GM23338 (cell line): ENCODE data around the gene SNAP25. TPM values are rescaled to one million over a fixed set of nuclear protein-coding genes. Genes with fewer than 3 reads are reported as not detected.

ENCODE experiments used
- ATAC-seq: fragments of 200-7000 bp; cut with Tn5 transposase; 3 replicates; pipeline ENCODE4 v1.9.1; 2020
- DNase-seq: peaks from one replicate; pipeline ENCODE4 v3.0.0-alpha.2; 2015; ENCODE audit warnings: low spot score
- H2AFZ ChIP-seq: fragments of 200-600 bp; sonication (generic); 2 replicates; pipeline ENCODE4 v1.8.0; 2016; ENCODE audit warnings: antibody characterized with exemption, mild to moderate bottlenecking, moderate library complexity
- H3F3A ChIP-seq: fragments of 200-600 bp; sonication (generic); replicated peaks from 2 replicates; pipeline ENCODE4 v1.8.0; 2017; ENCODE audit warnings: antibody characterized with exemption, mixed run types, low read depth
- H3K27ac ChIP-seq: fragments of 200-600 bp; sonication (generic); 2 replicates; pipeline ENCODE4 v1.6.1; 2016; ENCODE audit warnings: low read depth
- H3K27me3 ChIP-seq: fragments of 200-600 bp; sonication (generic); 2 replicates; pipeline ENCODE4 v1.8.0; 2016; ENCODE audit warnings: mild to moderate bottlenecking, mixed run types, moderate library complexity; ENCODE audit not compliant: insufficient read depth
- H3K36me3 ChIP-seq: fragments of 200-600 bp; sonication (generic); 2 replicates; pipeline ENCODE4 v1.8.0; 2016; ENCODE audit warnings: mild to moderate bottlenecking; ENCODE audit not compliant: insufficient read depth
- H3K4me1 ChIP-seq: fragments of 200-600 bp; sonication (generic); 2 replicates; pipeline ENCODE4 v1.8.0; 2016; ENCODE audit warnings: mild to moderate bottlenecking, moderate library complexity; ENCODE audit not compliant: insufficient read depth
- H3K4me2 ChIP-seq: fragments of 200-600 bp; sonication (generic); 2 replicates; pipeline ENCODE4 v1.7.1; 2017; ENCODE audit warnings: mixed run types
- H3K4me3 ChIP-seq: fragments of 200-600 bp; sonication (generic); 2 replicates; pipeline ENCODE4 v1.6.1; 2016; ENCODE audit warnings: mixed run types
- H3K79me2 ChIP-seq: fragments of 200-600 bp; sonication (generic); replicated peaks from 2 replicates; pipeline ENCODE4 v1.8.0; 2017; ENCODE audit warnings: mild to moderate bottlenecking; ENCODE audit not compliant: insufficient read depth
- H3K9me2 ChIP-seq: fragments of 200-600 bp; sonication (generic); 2 replicates; pipeline ENCODE4 v1.8.0; 2017; ENCODE audit not compliant: insufficient read depth
- H4K20me1 ChIP-seq: fragments of 200-600 bp; sonication (generic); replicated peaks from 2 replicates; pipeline ENCODE4 v1.8.0; 2017; ENCODE audit warnings: mild to moderate bottlenecking; ENCODE audit not compliant: insufficient read depth
- H3K27ac Mint-ChIP-seq: 2 replicates; pipeline ENCODE4 v1.8.0; 2020; ENCODE audit warnings: inconsistent platforms, mild to moderate bottlenecking, moderate library complexity, mixed read lengths
- H3K27me3 Mint-ChIP-seq: 3 replicates; pipeline ENCODE4 v1.8.0; 2022; ENCODE audit warnings: low read depth, mild to moderate bottlenecking, moderate library complexity, mixed read lengths, inconsistent platforms; ENCODE audit not compliant: insufficient read depth, poor library complexity
- H3K36me3 Mint-ChIP-seq: 3 replicates; pipeline ENCODE4 v1.8.0; 2021; ENCODE audit warnings: low read depth, mild to moderate bottlenecking, inconsistent platforms, moderate library complexity, mixed read lengths
- H3K4me1 Mint-ChIP-seq: 3 replicates; pipeline ENCODE4 v1.8.0; 2020; ENCODE audit warnings: mild to moderate bottlenecking, inconsistent platforms, mixed read lengths
- H3K4me3 Mint-ChIP-seq: 3 replicates; pipeline ENCODE4 v1.8.0; 2021; ENCODE audit warnings: moderate library complexity, mild to moderate bottlenecking, inconsistent platforms, mixed read lengths
- H3K9me3 Mint-ChIP-seq: 3 replicates; pipeline ENCODE4 v1.8.0; 2020; ENCODE audit warnings: moderate library complexity, mild to moderate bottlenecking, inconsistent platforms, mixed read lengths
- CREB1 ChIP-seq: fragments of 250-450 bp; sonication (Bioruptor Pico); IDR thresholded peaks from 2 replicates; pipeline ENCODE4 v1.5.0; 2020; ENCODE audit warnings: low read depth, mild to moderate bottlenecking, moderate library complexity
- EZH2 ChIP-seq: fragments of 200-600 bp; sonication (generic); IDR thresholded peaks from one replicate; pipeline ENCODE4 v1.8.0; 2017; ENCODE audit warnings: antibody characterized with exemption, mild to moderate bottlenecking, low read depth; ENCODE audit not compliant: unreplicated experiment
- EZH2phosphoT487 ChIP-seq: fragments of 200-600 bp; sonication (generic); IDR thresholded peaks from one replicate; pipeline ENCODE4 v1.8.1; 2018; ENCODE audit warnings: antibody characterized with exemption; ENCODE audit not compliant: unreplicated experiment
- JUNB ChIP-seq: IDR thresholded peaks from one replicate; pipeline ENCODE4 v1.6.1; 2016; ENCODE audit warnings: antibody characterized with exemption; ENCODE audit not compliant: unreplicated experiment
- NANOG ChIP-seq: IDR thresholded peaks from 2 replicates; pipeline ENCODE4 v1.6.1; 2016; ENCODE audit warnings: antibody characterized with exemption, borderline replicate concordance
- POLR2AphosphoS5 ChIP-seq: IDR thresholded peaks from 2 replicates; pipeline ENCODE4 v1.6.1; 2016; ENCODE audit warnings: antibody characterized with exemption, low read depth
- STAT1 ChIP-seq: IDR thresholded peaks from one replicate; pipeline ENCODE4 v1.6.1; 2016; ENCODE audit warnings: antibody characterized with exemption; ENCODE audit not compliant: unreplicated experiment
- ZNF114 ChIP-seq: fragments of 250-450 bp; sonication (Bioruptor Pico); IDR thresholded peaks from 2 replicates; pipeline ENCODE4 v1.5.0; 2020; ENCODE audit warnings: mild to moderate bottlenecking, moderate library complexity
- ZNF331 ChIP-seq: fragments of 250-450 bp; sonication (Bioruptor Pico); IDR thresholded peaks from 2 replicates; pipeline ENCODE4 v1.5.0; 2020; ENCODE audit warnings: low read depth, mild to moderate bottlenecking, moderate library complexity
- polyA plus RNA-seq: library from polyadenylated mRNA; unstranded; fragments of >200 nt; fragmentation: Nextera tagmentation; extraction: Ambion mirVana; gene quantifications from 2 replicates; pipeline ENCODE4 v1.2.1, GENCODE V29; 2016
- total RNA-seq: library from RNA; depleted of rRNA; stranded (reverse); fragments of >200 nt; shearing (Covaris generic); gene quantifications from 2 replicates; pipeline ENCODE4 v1.2.3, GENCODE V29; 2014
- TF ChIP-seq, protein P1 (sequence below): IDR thresholded peaks from one replicate; pipeline ENCODE4 v1.6.1; 2018; ENCODE audit warnings: antibody characterized with exemption; ENCODE audit not compliant: unreplicated experiment
- TF ChIP-seq, protein P2 (sequence below), 2 experiments: fragments of 200-600 bp in 1 of 2; sonication (generic) in 1 of 2; conservative IDR thresholded peaks; 2 replicates each; pipeline versions ENCODE4 v1.5.1 to v1.6.1; 2016 to 2017; ENCODE audit warnings: antibody characterized with exemption in 2 of 2, low read depth in 2 of 2, mild to moderate bottlenecking in 2 of 2, moderate library complexity in 1 of 2
- TF ChIP-seq, protein P3 (sequence below): IDR thresholded peaks from 2 replicates; pipeline ENCODE4 v1.6.1; 2016; ENCODE audit warnings: antibody characterized with exemption
- TF ChIP-seq, protein P4 (sequence below): fragments of 250-450 bp; sonication (Bioruptor Pico); IDR thresholded peaks from 2 replicates; pipeline ENCODE4 v1.5.0; 2020; ENCODE audit warnings: mild to moderate bottlenecking, moderate library complexity

SNAP25 gene
- total and polyA plus RNA-seq, 2 experiments from 2014 or later = 0.82 to 1.3 TPM

DNA sequence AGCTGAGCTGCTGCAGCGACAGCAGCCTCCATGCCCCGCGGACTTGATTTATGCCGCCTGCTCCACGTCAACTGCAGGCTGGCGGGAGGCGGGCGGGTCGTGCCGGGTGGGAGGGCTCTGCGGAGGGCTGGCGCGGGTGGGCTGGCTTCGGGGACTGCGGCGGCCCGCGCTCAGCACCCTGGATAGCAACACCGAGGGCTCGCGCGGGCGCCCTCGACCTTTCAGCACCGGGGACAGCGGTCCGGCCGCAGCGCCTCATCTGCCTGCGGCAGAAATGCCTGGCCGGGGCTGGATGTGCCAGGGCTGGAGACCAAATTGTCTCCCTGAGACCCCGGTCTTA, 792 bp downstream of the SNAP25 start:
- no peaks in the 10 kb centered on the region for H3K36me3 Mint-ChIP-seq
- ATAC-seq (peak; percentile 56), DNase-seq (peak; percentile 79)
- H3K27me3 Mint-ChIP-seq = peaks cover 22% of the 10 kb centered on the region
- Histone ChIP-seq H3K9me2 (no peaks in the 10 kb centered on the region), H3K27me3 (peaks cover 17% of the 10 kb centered on the region), H4K20me1 (no peaks in the 10 kb centered on the region), H3K36me3 (no peaks in the 10 kb centered on the region), H3K79me2 (no peaks in the 10 kb centered on the region), H3K27ac (no peak overlapping the region), H3K4me3 (peak overlapping the region; percentile 93), H3F3A (peaks cover 3% of the 10 kb centered on the region; the same call in 1 of the 2 replicates), H3K4me1 (peaks cover 10% of the 10 kb centered on the region), H2AFZ (no peak overlapping the region), H3K4me2 (peak overlapping the region; percentile 99)
- no peak overlapping the region for H3K27ac Mint-ChIP-seq
- TF ChIP-seq, protein P1, sequence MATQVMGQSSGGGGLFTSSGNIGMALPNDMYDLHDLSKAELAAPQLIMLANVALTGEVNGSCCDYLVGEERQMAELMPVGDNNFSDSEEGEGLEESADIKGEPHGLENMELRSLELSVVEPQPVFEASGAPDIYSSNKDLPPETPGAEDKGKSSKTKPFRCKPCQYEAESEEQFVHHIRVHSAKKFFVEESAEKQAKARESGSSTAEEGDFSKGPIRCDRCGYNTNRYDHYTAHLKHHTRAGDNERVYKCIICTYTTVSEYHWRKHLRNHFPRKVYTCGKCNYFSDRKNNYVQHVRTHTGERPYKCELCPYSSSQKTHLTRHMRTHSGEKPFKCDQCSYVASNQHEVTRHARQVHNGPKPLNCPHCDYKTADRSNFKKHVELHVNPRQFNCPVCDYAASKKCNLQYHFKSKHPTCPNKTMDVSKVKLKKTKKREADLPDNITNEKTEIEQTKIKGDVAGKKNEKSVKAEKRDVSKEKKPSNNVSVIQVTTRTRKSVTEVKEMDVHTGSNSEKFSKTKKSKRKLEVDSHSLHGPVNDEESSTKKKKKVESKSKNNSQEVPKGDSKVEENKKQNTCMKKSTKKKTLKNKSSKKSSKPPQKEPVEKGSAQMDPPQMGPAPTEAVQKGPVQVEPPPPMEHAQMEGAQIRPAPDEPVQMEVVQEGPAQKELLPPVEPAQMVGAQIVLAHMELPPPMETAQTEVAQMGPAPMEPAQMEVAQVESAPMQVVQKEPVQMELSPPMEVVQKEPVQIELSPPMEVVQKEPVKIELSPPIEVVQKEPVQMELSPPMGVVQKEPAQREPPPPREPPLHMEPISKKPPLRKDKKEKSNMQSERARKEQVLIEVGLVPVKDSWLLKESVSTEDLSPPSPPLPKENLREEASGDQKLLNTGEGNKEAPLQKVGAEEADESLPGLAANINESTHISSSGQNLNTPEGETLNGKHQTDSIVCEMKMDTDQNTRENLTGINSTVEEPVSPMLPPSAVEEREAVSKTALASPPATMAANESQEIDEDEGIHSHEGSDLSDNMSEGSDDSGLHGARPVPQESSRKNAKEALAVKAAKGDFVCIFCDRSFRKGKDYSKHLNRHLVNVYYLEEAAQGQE = peak; percentile 99
- TF ChIP-seq, protein P2, sequence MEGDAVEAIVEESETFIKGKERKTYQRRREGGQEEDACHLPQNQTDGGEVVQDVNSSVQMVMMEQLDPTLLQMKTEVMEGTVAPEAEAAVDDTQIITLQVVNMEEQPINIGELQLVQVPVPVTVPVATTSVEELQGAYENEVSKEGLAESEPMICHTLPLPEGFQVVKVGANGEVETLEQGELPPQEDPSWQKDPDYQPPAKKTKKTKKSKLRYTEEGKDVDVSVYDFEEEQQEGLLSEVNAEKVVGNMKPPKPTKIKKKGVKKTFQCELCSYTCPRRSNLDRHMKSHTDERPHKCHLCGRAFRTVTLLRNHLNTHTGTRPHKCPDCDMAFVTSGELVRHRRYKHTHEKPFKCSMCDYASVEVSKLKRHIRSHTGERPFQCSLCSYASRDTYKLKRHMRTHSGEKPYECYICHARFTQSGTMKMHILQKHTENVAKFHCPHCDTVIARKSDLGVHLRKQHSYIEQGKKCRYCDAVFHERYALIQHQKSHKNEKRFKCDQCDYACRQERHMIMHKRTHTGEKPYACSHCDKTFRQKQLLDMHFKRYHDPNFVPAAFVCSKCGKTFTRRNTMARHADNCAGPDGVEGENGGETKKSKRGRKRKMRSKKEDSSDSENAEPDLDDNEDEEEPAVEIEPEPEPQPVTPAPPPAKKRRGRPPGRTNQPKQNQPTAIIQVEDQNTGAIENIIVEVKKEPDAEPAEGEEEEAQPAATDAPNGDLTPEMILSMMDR (conservative IDR thresholded peaks at IDR 0.05; ENCODE audit: low read depth in 2 of 2) = no peak
- TF ChIP-seq ZNF331 (peak; percentile 40; the same call in 1 of the 2 replicates), NANOG (0 out of 2 replicates have a peak, but pooled peaks have one; percentile 9), POLR2AphosphoS5 (no peak), CREB1 (CRISPR knock-in tag) (peak; percentile 69), JUNB (no peak), ZNF114 (CRISPR knock-in tag) (peak; percentile 90), EZH2phosphoT487 (no peak), STAT1 (no peak), EZH2 (no peak)
- TF ChIP-seq, protein P3, sequence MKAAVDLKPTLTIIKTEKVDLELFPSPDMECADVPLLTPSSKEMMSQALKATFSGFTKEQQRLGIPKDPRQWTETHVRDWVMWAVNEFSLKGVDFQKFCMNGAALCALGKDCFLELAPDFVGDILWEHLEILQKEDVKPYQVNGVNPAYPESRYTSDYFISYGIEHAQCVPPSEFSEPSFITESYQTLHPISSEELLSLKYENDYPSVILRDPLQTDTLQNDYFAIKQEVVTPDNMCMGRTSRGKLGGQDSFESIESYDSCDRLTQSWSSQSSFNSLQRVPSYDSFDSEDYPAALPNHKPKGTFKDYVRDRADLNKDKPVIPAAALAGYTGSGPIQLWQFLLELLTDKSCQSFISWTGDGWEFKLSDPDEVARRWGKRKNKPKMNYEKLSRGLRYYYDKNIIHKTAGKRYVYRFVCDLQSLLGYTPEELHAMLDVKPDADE = 0 out of 2 replicates have a peak, but pooled peaks have one; percentile 28
- TF ChIP-seq, protein P4, sequence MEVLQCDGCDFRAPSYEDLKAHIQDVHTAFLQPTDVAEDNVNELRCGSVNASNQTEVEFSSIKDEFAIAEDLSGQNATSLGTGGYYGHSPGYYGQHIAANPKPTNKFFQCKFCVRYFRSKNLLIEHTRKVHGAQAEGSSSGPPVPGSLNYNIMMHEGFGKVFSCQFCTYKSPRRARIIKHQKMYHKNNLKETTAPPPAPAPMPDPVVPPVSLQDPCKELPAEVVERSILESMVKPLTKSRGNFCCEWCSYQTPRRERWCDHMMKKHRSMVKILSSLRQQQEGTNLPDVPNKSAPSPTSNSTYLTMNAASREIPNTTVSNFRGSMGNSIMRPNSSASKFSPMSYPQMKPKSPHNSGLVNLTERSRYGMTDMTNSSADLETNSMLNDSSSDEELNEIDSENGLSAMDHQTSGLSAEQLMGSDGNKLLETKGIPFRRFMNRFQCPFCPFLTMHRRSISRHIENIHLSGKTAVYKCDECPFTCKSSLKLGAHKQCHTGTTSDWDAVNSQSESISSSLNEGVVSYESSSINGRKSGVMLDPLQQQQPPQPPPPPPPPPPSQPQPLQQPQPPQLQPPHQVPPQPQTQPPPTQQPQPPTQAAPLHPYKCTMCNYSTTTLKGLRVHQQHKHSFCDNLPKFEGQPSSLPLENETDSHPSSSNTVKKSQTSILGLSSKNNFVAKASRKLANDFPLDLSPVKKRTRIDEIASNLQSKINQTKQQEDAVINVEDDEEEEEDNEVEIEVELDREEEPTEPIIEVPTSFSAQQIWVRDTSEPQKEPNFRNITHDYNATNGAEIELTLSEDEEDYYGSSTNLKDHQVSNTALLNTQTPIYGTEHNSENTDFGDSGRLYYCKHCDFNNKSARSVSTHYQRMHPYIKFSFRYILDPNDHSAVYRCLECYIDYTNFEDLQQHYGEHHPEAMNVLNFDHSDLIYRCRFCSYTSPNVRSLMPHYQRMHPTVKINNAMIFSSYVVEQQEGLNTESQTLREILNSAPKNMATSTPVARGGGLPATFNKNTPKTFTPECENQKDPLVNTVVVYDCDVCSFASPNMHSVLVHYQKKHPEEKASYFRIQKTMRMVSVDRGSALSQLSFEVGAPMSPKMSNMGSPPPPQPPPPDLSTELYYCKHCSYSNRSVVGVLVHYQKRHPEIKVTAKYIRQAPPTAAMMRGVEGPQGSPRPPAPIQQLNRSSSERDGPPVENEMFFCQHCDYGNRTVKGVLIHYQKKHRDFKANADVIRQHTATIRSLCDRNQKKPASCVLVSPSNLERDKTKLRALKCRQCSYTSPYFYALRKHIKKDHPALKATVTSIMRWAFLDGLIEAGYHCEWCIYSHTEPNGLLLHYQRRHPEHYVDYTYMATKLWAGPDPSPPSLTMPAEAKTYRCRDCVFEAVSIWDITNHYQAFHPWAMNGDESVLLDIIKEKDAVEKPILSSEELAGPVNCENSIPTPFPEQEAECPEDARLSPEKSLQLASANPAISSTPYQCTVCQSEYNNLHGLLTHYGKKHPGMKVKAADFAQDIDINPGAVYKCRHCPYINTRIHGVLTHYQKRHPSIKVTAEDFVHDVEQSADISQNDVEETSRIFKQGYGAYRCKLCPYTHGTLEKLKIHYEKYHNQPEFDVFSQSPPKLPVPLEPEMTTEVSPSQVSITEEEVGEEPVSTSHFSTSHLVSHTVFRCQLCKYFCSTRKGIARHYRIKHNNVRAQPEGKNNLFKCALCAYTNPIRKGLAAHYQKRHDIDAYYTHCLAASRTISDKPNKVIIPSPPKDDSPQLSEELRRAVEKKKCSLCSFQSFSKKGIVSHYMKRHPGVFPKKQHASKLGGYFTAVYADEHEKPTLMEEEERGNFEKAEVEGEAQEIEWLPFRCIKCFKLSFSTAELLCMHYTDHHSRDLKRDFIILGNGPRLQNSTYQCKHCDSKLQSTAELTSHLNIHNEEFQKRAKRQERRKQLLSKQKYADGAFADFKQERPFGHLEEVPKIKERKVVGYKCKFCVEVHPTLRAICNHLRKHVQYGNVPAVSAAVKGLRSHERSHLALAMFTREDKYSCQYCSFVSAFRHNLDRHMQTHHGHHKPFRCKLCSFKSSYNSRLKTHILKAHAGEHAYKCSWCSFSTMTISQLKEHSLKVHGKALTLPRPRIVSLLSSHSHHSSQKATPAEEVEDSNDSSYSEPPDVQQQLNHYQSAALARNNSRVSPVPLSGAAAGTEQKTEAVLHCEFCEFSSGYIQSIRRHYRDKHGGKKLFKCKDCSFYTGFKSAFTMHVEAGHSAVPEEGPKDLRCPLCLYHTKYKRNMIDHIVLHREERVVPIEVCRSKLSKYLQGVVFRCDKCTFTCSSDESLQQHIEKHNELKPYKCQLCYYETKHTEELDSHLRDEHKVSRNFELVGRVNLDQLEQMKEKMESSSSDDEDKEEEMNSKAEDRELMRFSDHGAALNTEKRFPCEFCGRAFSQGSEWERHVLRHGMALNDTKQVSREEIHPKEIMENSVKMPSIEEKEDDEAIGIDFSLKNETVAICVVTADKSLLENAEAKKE = peak; percentile 54; the same call in 1 of the 2 replicates
- no peaks in the 10 kb centered on the region for H3K9me3 Mint-ChIP-seq
- H3K4me3 Mint-ChIP-seq = peak overlapping the region; percentile 84
- peaks cover 10% of the 10 kb centered on the region for H3K4me1 Mint-ChIP-seq
